GM19452 (cell line): ENCODE measurements around the gene NUCKS1.

ENCODE experiments used
- ATAC-seq: cut with Tn5 transposase; IDR thresholded peaks from one replicate; pipeline ENCODE4 v1.9.1; 2021; ENCODE audit not compliant: unreplicated experiment

The NUCKS1 gene

DNA sequence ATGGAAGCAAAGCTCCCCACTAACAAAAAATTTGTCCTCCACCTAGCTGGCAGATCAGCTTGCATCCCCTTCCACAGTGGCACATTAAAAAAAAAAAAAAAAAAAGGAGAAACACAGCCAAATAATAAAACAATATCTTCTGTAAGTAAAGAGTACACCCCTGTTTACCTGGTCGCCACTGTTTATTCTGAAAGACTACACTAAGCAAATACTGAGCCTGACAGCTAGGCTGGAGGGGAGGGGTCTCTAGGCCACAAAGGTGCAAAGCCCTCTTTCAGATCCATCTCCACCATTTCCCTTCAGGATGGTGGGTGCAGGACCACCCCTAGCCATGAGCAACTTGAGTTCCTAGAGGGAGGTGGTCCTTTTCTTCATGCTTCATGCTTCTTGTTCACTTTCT, 46.9 kb downstream of the NUCKS1 start:
- ATAC-seq = no peak

DNA sequence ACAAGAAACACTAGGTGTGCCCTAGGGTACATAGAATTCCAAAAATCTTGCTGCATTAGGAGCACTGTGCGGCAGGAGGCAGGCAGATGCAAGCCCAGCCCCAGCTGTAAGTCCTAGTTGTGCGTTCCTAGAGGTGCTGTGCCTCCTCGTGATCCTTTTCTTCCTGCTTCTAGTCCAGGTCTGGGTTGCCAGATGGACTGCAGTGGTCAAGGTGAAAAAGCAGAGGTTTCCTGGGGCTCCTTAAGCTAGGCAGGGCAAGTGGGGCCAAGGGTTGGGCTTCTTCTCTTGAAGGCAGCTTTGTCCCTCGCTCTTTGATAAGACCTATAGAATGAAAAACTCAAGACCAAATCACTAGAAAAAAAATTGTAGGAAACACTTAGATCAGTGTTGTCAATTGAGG, 48.1 kb downstream of the NUCKS1 start:
- ATAC-seq = no peak

- no peak for ATAC-seq
These were observed 48.6 kb downstream of the NUCKS1 start for GRCh38 chr1:205701420-205701819.

GRCh38 chr1:205700865-205701401, 49.0 kb downstream of the NUCKS1 start:
- ATAC-seq = no peak

GRCh38 chr1:205699416-205699815, 50.6 kb downstream of the NUCKS1 start:
- ATAC-seq = no peak

DNA sequence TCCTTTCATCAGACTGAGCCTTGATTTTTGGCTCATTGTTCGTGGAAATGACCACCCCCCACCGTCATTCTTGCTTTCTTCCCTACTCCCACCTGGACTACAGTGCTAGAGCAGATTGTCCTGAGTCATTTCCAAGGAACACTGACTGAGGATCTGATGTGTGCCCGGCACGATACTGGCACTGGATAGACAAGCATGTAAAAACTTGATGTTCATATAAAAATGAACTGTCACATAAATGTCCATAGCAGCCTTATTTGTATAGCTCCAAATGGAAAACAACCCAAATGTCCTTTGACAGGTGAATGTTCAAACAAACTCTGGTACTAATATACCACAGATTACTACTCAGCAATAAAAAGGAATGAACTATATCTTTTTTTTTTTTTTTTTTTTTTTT, 51.1 kb downstream of the NUCKS1 start:
- no peak for ATAC-seq

GRCh38 chr1:205693421-205693991, 56.5 kb downstream of the NUCKS1 start:
- no peak for ATAC-seq

DNA sequence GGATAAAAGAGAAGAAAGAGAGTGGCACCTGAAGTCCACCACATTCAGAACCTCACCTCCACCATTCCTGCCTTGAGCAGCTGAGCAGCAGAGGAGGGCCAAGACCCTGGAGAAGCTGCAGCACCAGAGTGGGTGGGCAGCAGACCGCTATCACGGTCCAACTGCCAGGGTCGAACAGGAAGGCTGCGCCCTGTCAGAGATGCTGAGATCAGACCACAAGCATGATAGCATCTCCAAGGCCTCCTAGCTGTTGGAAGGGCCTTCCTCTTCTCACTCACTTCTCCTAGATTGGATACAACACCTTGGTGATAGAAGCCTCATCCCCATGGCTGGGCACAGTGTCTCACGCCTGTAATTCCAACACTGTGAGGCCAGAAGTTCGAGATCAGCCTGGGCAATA, 57.6 kb downstream of the NUCKS1 start:
- no peak for ATAC-seq

- ATAC-seq = no peak
These were observed 59.7 kb downstream of the NUCKS1 start for GRCh38 chr1:205690122-205690756.

GRCh38 chr1:205689479-205689878, 60.5 kb downstream of the NUCKS1 start:
- no peak for ATAC-seq

DNA sequence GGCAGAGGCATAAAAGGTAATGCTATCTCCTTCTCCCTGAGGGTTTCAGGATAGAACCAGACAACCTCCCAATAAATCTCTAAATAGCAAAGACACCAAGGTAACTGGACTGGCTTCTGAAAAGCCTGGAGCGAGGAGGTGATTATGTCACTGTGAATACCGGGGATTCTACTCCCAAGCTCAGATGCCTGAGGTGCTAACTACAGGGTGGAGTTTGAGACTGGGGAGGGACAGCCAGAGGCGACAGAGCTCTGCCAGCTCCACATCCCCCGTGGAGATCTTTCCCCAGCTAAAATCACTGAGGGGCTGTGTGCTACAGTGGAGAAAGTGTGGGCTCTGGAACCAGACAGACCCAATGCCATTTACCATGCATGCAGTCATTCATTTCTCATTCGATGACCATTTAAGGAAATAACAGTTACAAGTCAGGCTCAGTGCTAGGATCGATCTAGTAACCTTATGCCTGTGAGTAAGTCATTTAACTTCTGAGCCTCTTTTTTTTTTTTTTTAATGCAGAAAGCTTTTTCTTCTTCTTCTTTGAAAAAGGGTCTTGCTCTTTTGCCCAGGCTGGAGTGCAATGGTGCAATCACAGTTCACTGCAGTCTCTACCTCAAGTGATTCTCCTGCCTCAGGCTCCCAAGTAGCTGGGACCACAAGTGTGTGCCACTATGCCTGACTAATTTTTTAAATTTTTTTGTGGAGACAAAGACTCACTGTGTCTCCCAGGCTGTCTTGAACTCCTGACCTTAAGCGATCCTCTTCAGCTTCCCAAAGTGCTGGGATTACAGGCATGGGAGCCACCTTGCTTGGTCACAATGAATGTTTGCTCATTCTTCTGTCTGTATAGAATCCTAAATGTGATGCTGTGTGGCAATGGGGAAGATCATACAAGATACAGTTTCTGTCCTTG, 61.6 kb downstream of the NUCKS1 start:
- ATAC-seq = no peak

- ATAC-seq = no peak
These were observed 62.7 kb downstream of the NUCKS1 start for GRCh38 chr1:205687242-205687641.

DNA sequence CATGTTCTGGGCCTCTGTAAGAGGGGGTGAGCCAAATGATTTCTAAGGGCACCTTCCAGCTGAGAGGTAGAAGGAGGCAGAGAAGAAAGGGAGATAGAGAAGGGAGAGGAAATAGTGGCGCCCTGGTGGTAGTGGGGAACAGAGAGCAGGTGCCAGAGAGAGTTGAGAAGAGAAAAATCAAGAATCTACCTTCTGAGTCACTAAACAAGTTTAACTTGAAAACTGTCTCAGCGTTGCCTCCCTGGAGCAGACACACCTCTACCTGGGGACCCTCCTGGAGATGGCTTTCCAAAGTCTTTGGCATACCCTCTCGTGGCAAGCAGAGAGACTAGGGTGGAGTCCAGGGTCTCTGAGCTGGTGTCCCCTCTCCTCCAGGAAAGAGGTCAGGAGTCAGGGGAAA, 68.6 kb downstream of the NUCKS1 start:
- no peak for ATAC-seq

DNA sequence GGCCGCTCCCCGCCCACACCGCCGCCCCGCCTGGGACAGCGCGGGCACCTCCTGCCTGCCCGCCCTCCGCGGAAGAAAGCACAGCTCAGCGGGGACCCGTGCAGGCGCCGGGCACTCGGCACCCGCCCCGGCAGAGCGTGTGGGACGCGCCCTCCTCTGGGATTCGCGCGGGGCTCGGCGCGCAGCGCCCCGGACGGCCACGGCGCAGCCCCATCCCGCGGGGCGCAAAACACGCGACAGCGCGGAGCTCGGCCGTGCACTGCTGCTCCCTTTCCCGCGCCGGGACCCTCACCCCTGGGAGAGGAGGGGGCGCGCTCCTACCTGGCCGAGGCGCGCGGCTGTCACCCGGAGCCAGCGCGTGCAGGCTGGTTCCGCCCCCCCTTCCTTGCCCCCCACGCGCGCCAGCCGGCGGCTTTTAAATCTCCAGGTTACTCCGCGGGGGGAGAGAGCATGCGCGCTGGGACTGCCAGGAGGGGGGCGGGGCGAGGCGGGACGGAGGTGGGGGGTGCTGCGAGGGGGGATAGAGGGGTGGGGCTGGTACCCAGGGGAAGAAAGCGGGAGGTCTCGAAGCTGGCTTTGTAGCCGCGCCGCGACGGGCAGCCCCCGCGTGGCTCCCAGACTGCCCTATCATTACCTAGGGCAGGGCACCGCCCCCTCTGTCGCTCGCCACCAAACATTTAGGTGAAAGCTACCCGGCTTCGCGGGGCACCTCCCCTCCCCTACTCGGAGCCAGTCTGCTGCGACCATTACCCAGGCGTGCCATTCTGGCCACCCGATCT, 69.7 kb downstream of the NUCKS1 start, which contains the start of gene SLC45A3:
Gene SLC45A3, minus strand, starts transcription at position 437 of the 779 bp plus-strand sequence. CDS start 15,853 bp downstream, outside the sequence.
- peak; percentile 70 for ATAC-seq

DNA sequence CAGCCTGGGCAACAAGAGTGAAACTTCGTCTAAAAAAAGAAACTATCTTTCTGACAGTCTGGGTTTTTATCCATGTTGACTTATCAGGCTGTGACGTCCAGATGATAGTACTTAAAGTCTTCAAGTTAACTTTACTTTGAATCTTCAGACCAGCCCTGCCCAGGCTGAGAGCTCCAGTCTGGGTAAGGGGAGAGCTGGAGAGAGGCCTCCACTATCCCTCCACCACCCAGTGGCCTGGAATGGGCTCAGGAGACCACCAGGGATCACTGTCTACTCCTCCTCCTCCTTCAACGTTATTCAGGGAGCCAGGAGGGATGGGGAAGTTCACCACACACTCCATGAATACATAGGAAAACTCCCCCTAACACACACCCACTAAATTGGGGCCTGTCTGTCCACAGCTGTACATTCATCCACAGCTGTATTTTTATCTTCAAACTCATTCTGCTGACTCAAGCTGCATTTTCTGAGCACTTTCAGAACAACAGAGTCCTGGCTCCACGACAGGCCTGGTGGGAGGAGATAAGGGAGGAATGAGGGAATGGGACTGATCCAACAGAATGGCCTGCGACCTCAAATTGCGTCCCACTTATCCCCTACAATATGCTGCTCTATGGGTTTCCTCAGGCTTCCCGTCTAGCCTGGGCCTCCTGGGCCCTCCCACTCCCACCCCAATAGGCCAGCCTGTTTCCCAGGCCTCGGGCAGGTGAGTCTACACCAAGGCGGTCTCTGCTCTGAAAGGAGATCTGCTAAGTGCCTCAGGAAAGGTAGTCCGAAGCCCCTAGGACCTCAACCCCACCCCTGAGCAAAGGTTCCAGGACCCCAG, 71.5 kb downstream of the NUCKS1 start:
- no peak for ATAC-seq

GRCh38 chr1:205677167-205677566, 72.8 kb downstream of the NUCKS1 start:
- ATAC-seq = no peak

GRCh38 chr1:205676597-205676996, 73.4 kb downstream of the NUCKS1 start:
- no peak for ATAC-seq

DNA sequence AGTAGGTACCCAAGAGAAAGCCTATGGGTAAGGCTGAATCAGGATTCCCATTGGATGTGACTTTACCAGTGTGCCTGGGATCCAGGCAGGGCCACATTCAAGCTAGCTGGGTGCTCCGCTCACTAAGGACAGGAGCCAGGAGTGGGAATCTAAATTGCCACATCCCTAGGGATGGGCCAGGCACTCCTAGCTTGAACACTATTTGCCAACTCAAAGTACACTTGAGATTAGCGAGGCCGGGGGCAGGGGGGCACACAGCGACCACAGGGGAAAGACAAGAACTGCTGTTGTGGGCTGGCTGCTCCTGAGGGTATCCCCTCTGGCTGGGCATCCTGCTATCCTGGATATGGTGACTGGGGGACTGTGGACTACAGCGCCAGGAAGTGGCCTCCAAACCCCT, 74.0 kb downstream of the NUCKS1 start:
- no peak for ATAC-seq

GRCh38 chr1:205675247-205675646, 74.7 kb downstream of the NUCKS1 start:
- ATAC-seq = no peak

- no peak for ATAC-seq
These were observed 77.0 kb downstream of the NUCKS1 start for GRCh38 chr1:205672970-205673369.
